NCI-H2171 treated with DMSO at 0.1 percent for 48 hours (cell line): Measurements from ENCODE around the gene FAM193A.
"Not testable (repeated sequence)": the region's sequence is repeated elsewhere in the genome, so short reads cannot be mapped to it uniquely, and the experiment has no call there.

ENCODE experiments used
- DNase-seq: peaks from one replicate; lab custom pipeline; 2025; lab: John Stamatoyannopoulos, UW

The FAM193A gene

GRCh38 chr4:2514944-2515343 lies 21.5 kb upstream of the FAM193A start:
- not testable (repeated sequence) for DNase-seq

GRCh38 chr4:2515830-2516550 lies 20.5 kb upstream of the FAM193A start:
- DNase-seq = no peak

- DNase-seq = no peak
Observed at GRCh38 chr4:2516635-2517034, 19.8 kb upstream of the FAM193A start.

GRCh38 chr4:2526559-2526958 lies 9.9 kb upstream of the FAM193A start:
- DNase-seq = no peak

GRCh38 chr4:2534904-2535375 lies 1.5 kb upstream of the FAM193A start:
- DNase-seq = no peak

GRCh38 chr4:2535376-2536192 lies 863 bp upstream of the FAM193A start:
- no peak for DNase-seq

GRCh38 chr4:2537011-2537830 lies 774 bp downstream of the FAM193A start:
- no peak for DNase-seq

GRCh38 chr4:2543580-2544191 lies 7.2 kb downstream of the FAM193A start:
- not testable (repeated sequence) for DNase-seq

- no peak for DNase-seq
Observed at GRCh38 chr4:2545321-2546013, 9.0 kb downstream of the FAM193A start.

GRCh38 chr4:2546286-2546823 lies 9.9 kb downstream of the FAM193A start:
- DNase-seq = no peak

- DNase-seq = not testable (repeated sequence)
Observed at GRCh38 chr4:2546961-2547691, 10.7 kb downstream of the FAM193A start.

- no peak for DNase-seq
Observed at GRCh38 chr4:2551118-2551517, 14.7 kb downstream of the FAM193A start.

- DNase-seq = no peak
Observed at GRCh38 chr4:2552806-2553205, 16.4 kb downstream of the FAM193A start.

GRCh38 chr4:2558301-2558700 lies 21.9 kb downstream of the FAM193A start:
- DNase-seq = no peak

- no peak for DNase-seq
Observed at GRCh38 chr4:2560167-2560566, 23.7 kb downstream of the FAM193A start.

GRCh38 chr4:2565533-2565932 lies 29.1 kb downstream of the FAM193A start:
- no peak for DNase-seq

- no peak for DNase-seq
Observed at GRCh38 chr4:2570036-2570435, 33.6 kb downstream of the FAM193A start.

- no peak for DNase-seq
Observed at GRCh38 chr4:2570551-2571222, 34.2 kb downstream of the FAM193A start.

- no peak for DNase-seq
Observed at GRCh38 chr4:2572076-2572475, 35.6 kb downstream of the FAM193A start.

GRCh38 chr4:2572866-2573265 lies 36.4 kb downstream of the FAM193A start:
- no peak for DNase-seq
